Measurements from ENCODE around the gene SIGLEC15.
"Not testable (repeated sequence)": the region's sequence is repeated elsewhere in the genome, so short reads cannot be mapped to it uniquely, and the experiment has no call there.

SIGLEC15 gene

GRCh38 chr18:45820106-45820745 is 5.2 kb upstream of the SIGLEC15 start:
- no peak for DNase-seq (ENCODE audit: low read depth)
- H3K4me3 ChIP-seq (ENCODE audit: low read length) = no peak overlapping the region
- TF ChIP-seq CTCF (conservative IDR thresholded peaks at IDR 0.05; ENCODE audit: low read depth, low read length) = no peak

- H3K4me3 ChIP-seq (ENCODE audit: low read length) = no peak overlapping the region
- no peak for TF ChIP-seq CTCF (conservative IDR thresholded peaks at IDR 0.05; ENCODE audit: low read depth, low read length)
- DNase-seq (ENCODE audit: low read depth) = no peak
These were observed 4.4 kb upstream of the SIGLEC15 start for GRCh38 chr18:45821026-45821425.

GRCh38 chr18:45821711-45822110 is 3.8 kb upstream of the SIGLEC15 start:
- H3K4me3 ChIP-seq (ENCODE audit: low read length) = no peak overlapping the region
- TF ChIP-seq CTCF (conservative IDR thresholded peaks at IDR 0.05; ENCODE audit: low read depth, low read length) = no peak
- no peak for DNase-seq (ENCODE audit: low read depth)

- no peak overlapping the region for H3K4me3 ChIP-seq (ENCODE audit: low read length)
- no peak for DNase-seq (ENCODE audit: low read depth)
- TF ChIP-seq CTCF (conservative IDR thresholded peaks at IDR 0.05; ENCODE audit: low read depth, low read length) = no peak
These were observed 609 bp downstream of the SIGLEC15 start for GRCh38 chr18:45826084-45826483.

GRCh38 chr18:45826716-45827115 is 1.2 kb downstream of the SIGLEC15 start:
- H3K4me3 ChIP-seq (ENCODE audit: low read length); DNase-seq (ENCODE audit: low read depth): not testable (repeated sequence)

GRCh38 chr18:45828917-45829811 is 3.7 kb downstream of the SIGLEC15 start:
- H3K4me3 ChIP-seq (ENCODE audit: low read length) = no peak overlapping the region
- DNase-seq (ENCODE audit: low read depth) = no peak
- TF ChIP-seq CTCF (conservative IDR thresholded peaks at IDR 0.05; ENCODE audit: low read depth, low read length) = no peak

- H3K4me3 ChIP-seq (ENCODE audit: low read length) = no peak overlapping the region
- DNase-seq (ENCODE audit: low read depth) = no peak
- TF ChIP-seq CTCF (conservative IDR thresholded peaks at IDR 0.05; ENCODE audit: low read depth, low read length) = no peak
These were observed 4.4 kb downstream of the SIGLEC15 start for GRCh38 chr18:45829855-45830254.

Measured in retinal pigment epithelial cell (primary cell).